ENCODE data around the gene USP7.

USP7 gene

DNA sequence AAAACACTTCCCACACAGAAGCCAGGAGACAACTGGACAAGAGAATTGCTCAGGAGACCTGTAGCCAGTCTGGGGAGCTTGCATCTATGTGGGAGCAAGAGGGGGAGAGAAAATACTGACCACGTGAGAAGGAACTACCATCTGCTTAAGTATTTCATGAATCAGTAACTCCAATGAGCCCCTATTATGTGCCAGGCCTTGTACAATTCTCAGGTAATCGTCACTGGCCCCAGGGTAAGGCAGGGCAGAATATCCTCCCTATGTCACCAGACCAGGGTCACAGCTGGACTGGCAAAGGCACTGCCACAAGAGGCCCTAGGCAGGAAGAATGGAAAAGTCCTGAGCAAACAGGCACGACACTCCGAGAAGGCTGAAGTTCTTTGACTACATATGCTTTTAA lies 25.9 kb downstream of the USP7 start:
- Histone ChIP-seq H3K79me2 (ENCODE audit: low read length) (peaks cover 100% of the 10 kb centered on the region), H3K4me3 (ENCODE audit: low read length) (no peak overlapping the region), H3K4me2 (ENCODE audit: low read depth, low read length) (no peak overlapping the region), H2AFZ (ENCODE audit: low read length) (no peak overlapping the region), H3K36me3 (replicated peaks; ENCODE audit: insufficient read depth, low read length) (no peaks in the 10 kb centered on the region), H3K27me3 (replicated peaks; ENCODE audit: insufficient read depth, low read length) (no peaks in the 10 kb centered on the region), H3K9ac (ENCODE audit: low read length) (no peak overlapping the region), H4K20me1 (ENCODE audit: insufficient read depth, low read length) (peaks cover 97% of the 10 kb centered on the region), H3F3A (ENCODE audit: insufficient read depth, low read length) (no peaks in the 10 kb centered on the region), H3K9me2 (replicated peaks; ENCODE audit: insufficient read depth, low read length) (no peaks in the 10 kb centered on the region), H3K27ac (ENCODE audit: low read length) (no peak overlapping the region), H3K9me3 (replicated peaks; ENCODE audit: insufficient read depth, low read length) (no peaks in the 10 kb centered on the region), H3K4me1 (ENCODE audit: low read length) (peaks cover 28% of the 10 kb centered on the region)
- DNase-seq = no peak
- TF ChIP-seq EZH2 (optimal IDR thresholded peaks at IDR 0.05; ENCODE audit: low read depth, low read length) = no peak
- TF ChIP-seq, protein P1, sequence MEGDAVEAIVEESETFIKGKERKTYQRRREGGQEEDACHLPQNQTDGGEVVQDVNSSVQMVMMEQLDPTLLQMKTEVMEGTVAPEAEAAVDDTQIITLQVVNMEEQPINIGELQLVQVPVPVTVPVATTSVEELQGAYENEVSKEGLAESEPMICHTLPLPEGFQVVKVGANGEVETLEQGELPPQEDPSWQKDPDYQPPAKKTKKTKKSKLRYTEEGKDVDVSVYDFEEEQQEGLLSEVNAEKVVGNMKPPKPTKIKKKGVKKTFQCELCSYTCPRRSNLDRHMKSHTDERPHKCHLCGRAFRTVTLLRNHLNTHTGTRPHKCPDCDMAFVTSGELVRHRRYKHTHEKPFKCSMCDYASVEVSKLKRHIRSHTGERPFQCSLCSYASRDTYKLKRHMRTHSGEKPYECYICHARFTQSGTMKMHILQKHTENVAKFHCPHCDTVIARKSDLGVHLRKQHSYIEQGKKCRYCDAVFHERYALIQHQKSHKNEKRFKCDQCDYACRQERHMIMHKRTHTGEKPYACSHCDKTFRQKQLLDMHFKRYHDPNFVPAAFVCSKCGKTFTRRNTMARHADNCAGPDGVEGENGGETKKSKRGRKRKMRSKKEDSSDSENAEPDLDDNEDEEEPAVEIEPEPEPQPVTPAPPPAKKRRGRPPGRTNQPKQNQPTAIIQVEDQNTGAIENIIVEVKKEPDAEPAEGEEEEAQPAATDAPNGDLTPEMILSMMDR (IDR thresholded peaks at IDR 0.05; ENCODE audit: low read length) = no peak

DNA sequence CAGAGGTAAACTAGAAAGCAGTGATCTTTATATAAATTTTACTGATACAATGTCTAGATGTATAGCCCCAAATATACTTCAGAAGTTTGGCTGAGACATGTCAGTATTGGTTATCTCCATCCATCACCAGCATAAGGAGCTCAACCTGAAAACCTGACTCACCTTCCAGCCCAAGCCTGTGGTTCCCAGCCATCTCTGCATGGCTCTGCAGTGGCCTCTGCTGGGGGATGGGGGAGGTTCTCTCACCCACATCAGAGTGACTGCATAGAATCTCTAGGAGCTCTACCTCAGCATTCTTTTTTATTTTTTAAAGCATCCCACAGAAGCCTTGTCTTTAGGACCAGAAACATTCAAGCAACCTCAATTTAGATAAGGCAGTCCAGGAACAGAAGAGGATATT lies 27.3 kb downstream of the USP7 start:
- TF ChIP-seq EZH2 (optimal IDR thresholded peaks at IDR 0.05; ENCODE audit: low read depth, low read length) = no peak
- TF ChIP-seq, protein P1 (IDR thresholded peaks at IDR 0.05; ENCODE audit: low read length) = peak; percentile 75

DNA sequence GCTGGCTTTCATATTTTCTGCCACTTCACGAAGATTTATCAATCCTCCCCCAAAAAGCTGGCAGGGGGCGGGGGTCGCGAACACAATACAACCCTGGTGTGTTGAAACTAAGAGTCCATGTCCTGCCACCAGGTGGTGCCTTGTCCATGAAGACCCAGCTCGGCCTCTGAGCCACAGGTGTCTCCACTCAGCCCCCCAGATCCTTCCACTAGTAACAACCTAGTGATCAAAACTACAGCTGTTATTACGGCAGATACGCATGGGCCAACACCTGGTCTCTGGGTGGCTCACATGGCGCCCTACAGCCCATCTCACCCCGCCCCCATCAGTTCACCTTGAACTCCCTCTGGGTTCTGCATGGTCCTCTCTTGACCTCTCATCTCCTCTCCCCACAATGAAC lies 27.7 kb downstream of the USP7 start:
- Histone ChIP-seq H2AFZ (ENCODE audit: low read length) (no peak overlapping the region), H3K9me2 (replicated peaks; ENCODE audit: insufficient read depth, low read length) (no peaks in the 10 kb centered on the region), H4K20me1 (ENCODE audit: insufficient read depth, low read length) (peaks cover 99% of the 10 kb centered on the region), H3K4me2 (ENCODE audit: low read depth, low read length) (no peak overlapping the region), H3F3A (ENCODE audit: insufficient read depth, low read length) (no peaks in the 10 kb centered on the region), H3K9me3 (replicated peaks; ENCODE audit: insufficient read depth, low read length) (no peaks in the 10 kb centered on the region), H3K4me3 (ENCODE audit: low read length) (no peak overlapping the region), H3K4me1 (ENCODE audit: low read length) (peaks cover 23% of the 10 kb centered on the region), H3K79me2 (ENCODE audit: low read length) (peaks cover 100% of the 10 kb centered on the region), H3K9ac (ENCODE audit: low read length) (no peak overlapping the region), H3K27me3 (replicated peaks; ENCODE audit: insufficient read depth, low read length) (no peaks in the 10 kb centered on the region), H3K27ac (ENCODE audit: low read length) (no peak overlapping the region), H3K36me3 (replicated peaks; ENCODE audit: insufficient read depth, low read length) (no peaks in the 10 kb centered on the region)
- DNase-seq = no peak
- TF ChIP-seq EZH2 (optimal IDR thresholded peaks at IDR 0.05; ENCODE audit: low read depth, low read length) = no peak
- TF ChIP-seq, protein P1 (IDR thresholded peaks at IDR 0.05; ENCODE audit: low read length) = no peak
- TF ChIP-seq EZH2phosphoT487 (IDR thresholded peaks at IDR 0.05; ENCODE audit: low read length) = no peak

More for the DNA sequence above, 27.3 kb downstream of the USP7 start:
- no peaks in the 10 kb centered on the region for H3K36me3 ChIP-seq (replicated peaks; ENCODE audit: insufficient read depth, low read length)
- no peak overlapping the region for H3K4me3 ChIP-seq (ENCODE audit: low read length)
- no peaks in the 10 kb centered on the region for H3K9me3 ChIP-seq (replicated peaks; ENCODE audit: insufficient read depth, low read length)
- DNase-seq = peak; percentile 72
- H3K27ac ChIP-seq (ENCODE audit: low read length) = no peak overlapping the region
- H3K9me2 ChIP-seq (replicated peaks; ENCODE audit: insufficient read depth, low read length) = no peaks in the 10 kb centered on the region
- no peak overlapping the region for H3K4me2 ChIP-seq (ENCODE audit: low read depth, low read length)
- peaks cover 27% of the 10 kb centered on the region for H3K4me1 ChIP-seq (ENCODE audit: low read length)
- no peak overlapping the region for H2AFZ ChIP-seq (ENCODE audit: low read length)
- H3K27me3 ChIP-seq (replicated peaks; ENCODE audit: insufficient read depth, low read length) = no peaks in the 10 kb centered on the region
- peaks cover 100% of the 10 kb centered on the region for H3K79me2 ChIP-seq (ENCODE audit: low read length)
- H3F3A ChIP-seq (ENCODE audit: insufficient read depth, low read length) = no peaks in the 10 kb centered on the region
- H4K20me1 ChIP-seq (ENCODE audit: insufficient read depth, low read length) = peaks cover 99% of the 10 kb centered on the region
- H3K9ac ChIP-seq (ENCODE audit: low read length) = no peak overlapping the region
